ENCODE results near the gene ARMH1. TPM values are rescaled to one million over a fixed set of nuclear protein-coding genes. Genes with fewer than 3 reads are reported as not detected.
"Not testable (repeated sequence)": the region's sequence is repeated elsewhere in the genome, so short reads cannot be mapped to it uniquely, and the experiment has no call there.

The ARMH1 gene
- total RNA-seq, 4 donors from 2014 or later, result 0.40 to 2.5 (median 0.96) TPM; not detected in 1

DNA sequence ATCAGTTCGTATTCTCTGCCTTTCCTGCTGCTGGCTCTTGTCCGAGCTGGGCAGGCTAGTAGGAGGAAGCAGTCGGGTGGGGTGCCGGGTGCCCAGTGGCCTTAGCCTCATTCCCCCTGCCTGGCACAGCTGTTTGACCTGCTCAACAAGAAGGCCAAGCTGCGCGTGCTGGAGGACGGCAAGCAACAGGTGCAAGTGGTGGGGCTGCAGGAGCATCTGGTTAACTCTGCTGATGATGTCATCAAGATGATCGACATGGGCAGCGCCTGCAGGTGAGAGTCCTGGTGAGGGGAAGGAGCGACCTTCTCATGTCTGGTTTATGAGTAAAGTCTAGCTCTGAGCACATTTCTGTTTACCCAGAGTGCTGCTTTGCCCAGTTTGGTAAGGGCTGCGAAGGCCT, 84.6 kb downstream of the ARMH1 start:
- intact Hi-C loops (cut with DNase I; ENCODE audit: low total_unique reads) (no loop called here), in situ Hi-C loops (cut with MboI; ENCODE audit: low pct_ligation_motif_present in 1 of 4, low pct_unique_long_range_greater_than_20kb in 1 of 4, low sequenced_read_pairs in 3 of 4) (no loop called here)
- Histone ChIP-seq H3K36me3 (no peaks in the 10 kb centered on the region), H3K27me3 (no peaks in the 10 kb centered on the region), H3K9me3 (no peaks in the 10 kb centered on the region), H3K4me3 (no peak overlapping the region), H3K27ac (no peak overlapping the region), H3K4me1 (no peaks in the 10 kb centered on the region)
- no peak for DNase-seq
- TF ChIP-seq EP300 (IDR thresholded peaks at IDR 0.05; ENCODE audit: low read depth), result no peak
- TF ChIP-seq POLR2A (IDR thresholded peaks at IDR 0.05), result no peak
- no peak for TF ChIP-seq POLR2AphosphoS5 (IDR thresholded peaks at IDR 0.05)
- TF ChIP-seq, protein P1, sequence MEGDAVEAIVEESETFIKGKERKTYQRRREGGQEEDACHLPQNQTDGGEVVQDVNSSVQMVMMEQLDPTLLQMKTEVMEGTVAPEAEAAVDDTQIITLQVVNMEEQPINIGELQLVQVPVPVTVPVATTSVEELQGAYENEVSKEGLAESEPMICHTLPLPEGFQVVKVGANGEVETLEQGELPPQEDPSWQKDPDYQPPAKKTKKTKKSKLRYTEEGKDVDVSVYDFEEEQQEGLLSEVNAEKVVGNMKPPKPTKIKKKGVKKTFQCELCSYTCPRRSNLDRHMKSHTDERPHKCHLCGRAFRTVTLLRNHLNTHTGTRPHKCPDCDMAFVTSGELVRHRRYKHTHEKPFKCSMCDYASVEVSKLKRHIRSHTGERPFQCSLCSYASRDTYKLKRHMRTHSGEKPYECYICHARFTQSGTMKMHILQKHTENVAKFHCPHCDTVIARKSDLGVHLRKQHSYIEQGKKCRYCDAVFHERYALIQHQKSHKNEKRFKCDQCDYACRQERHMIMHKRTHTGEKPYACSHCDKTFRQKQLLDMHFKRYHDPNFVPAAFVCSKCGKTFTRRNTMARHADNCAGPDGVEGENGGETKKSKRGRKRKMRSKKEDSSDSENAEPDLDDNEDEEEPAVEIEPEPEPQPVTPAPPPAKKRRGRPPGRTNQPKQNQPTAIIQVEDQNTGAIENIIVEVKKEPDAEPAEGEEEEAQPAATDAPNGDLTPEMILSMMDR (IDR thresholded peaks at IDR 0.05), result no peak
- 0 to 90% methylated on average over 1 to 11 of the region's 11 CpGs for WGBS, 2 donors (ENCODE audit: low coverage in 1 of 2)

- in situ Hi-C loops (cut with MboI; ENCODE audit: low pct_ligation_motif_present in 1 of 4, low pct_unique_long_range_greater_than_20kb in 1 of 4, low sequenced_read_pairs in 3 of 4) (no loop called here), intact Hi-C loops (cut with DNase I; ENCODE audit: low total_unique reads) (loop anchor here (1.0 kb wide), 1 partner anchor 27 kb away; the partner anchor contains the start of gene BEST4)
- H3K4me1 ChIP-seq, result no peaks in the 10 kb centered on the region
These were observed 86.4 kb downstream of the ARMH1 start for GRCh38 chr1:44760876-44761275.

DNA sequence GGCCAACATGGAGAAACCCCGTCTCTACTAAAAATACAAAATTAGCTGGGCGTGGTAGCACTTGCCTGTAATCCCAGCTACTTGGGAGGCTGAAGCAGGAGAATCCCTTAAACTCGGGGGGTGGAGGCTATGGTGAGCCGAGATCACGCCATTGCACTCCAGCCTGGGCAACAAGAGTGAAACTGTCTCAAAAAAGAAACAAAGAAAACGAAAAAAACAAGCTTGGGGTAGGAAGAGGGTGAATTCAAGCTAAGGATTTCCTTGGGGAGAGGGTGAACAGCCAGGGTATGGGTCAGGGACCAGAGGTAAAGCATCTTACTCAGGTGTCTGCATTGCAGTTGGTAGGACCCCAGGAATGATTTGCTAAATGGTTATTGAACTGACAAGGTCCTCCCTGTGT, 91.9 kb downstream of the ARMH1 start:
- intact Hi-C loops (cut with DNase I; ENCODE audit: low total_unique reads); H3K4me1 ChIP-seq; H3K4me3 ChIP-seq; H3K27me3 ChIP-seq; DNase-seq; H3K27ac ChIP-seq; H3K36me3 ChIP-seq; H3K9me3 ChIP-seq; in situ Hi-C loops (cut with MboI; ENCODE audit: low pct_ligation_motif_present in 1 of 4, low pct_unique_long_range_greater_than_20kb in 1 of 4, low sequenced_read_pairs in 3 of 4): not testable (repeated sequence)
- 94% methylated on average over 6 of the region's 6 CpGs; no CpG with 5 or more reads in 1 of the 2 donors for WGBS, 2 donors (ENCODE audit: low coverage in 1 of 2)

More at GRCh38 chr1:44760876-44761275, 86.4 kb downstream of the ARMH1 start:
- 90% methylated on average over 3 of the region's 3 CpGs; no CpG with 5 or more reads in 1 of the 2 donors for WGBS, 2 donors (ENCODE audit: low coverage in 1 of 2)
- H3K36me3 ChIP-seq, result no peaks in the 10 kb centered on the region
- H3K27ac ChIP-seq, result no peak overlapping the region
- no peaks in the 10 kb centered on the region for H3K27me3 ChIP-seq
- TF ChIP-seq POLR2A (IDR thresholded peaks at IDR 0.05) (no peak), POLR2AphosphoS5 (IDR thresholded peaks at IDR 0.05) (no peak), EP300 (IDR thresholded peaks at IDR 0.05; ENCODE audit: low read depth) (no peak)
- TF ChIP-seq, protein P1 (IDR thresholded peaks at IDR 0.05), result no peak
- H3K4me3 ChIP-seq, result no peak overlapping the region
- H3K9me3 ChIP-seq, result no peaks in the 10 kb centered on the region
- DNase-seq, result no peak

Small RNAs within 50 kb of the gene (small RNA-seq; reads per million reads assigned to genes)
- gene RNU5D-1 (2.1 to 12.9 (median 4.0) reads per million in 4 donors), gene RNU5F-1 (0.18 to 1.1 (median 0.66) reads per million in 4 donors)

Other genes with a start within 250 kb of the ARMH1 start
- gene TMEM53, start 233 bp upstream of the ARMH1 start, total RNA-seq, result 10 to 100 TPM; 14.2 to 40.8 (median 22.9) TPM
- not detected for gene RNU5D-1, start 56.5 kb downstream of the ARMH1 start, total RNA-seq
- 1 to 10 TPM in 2 of 4 donors, under 1 TPM in 1, not detected in 1; 0.95 to 8.0 (median 1.9) TPM for gene KIF2C, start 65.1 kb downstream of the ARMH1 start, total RNA-seq
- gene RPS8, start 100.8 kb downstream of the ARMH1 start, total RNA-seq, result 1,000 to 10,000 TPM in 3 of 4 donors, 100 to 1,000 TPM in 1; 505 to 1,630 (median 1,282) TPM
- 100 to 1,000 TPM in 2 of 4 donors, 10 to 100 TPM in 2; 48.8 to 208 (median 92.3) TPM for gene BEST4, start 113.5 kb downstream of the ARMH1 start, total RNA-seq
- 10 to 100 TPM; 12.4 to 87.2 (median 16.3) TPM for gene PLK3, start 125.7 kb downstream of the ARMH1 start, total RNA-seq
- gene DYNLT4, start 132.6 kb downstream of the ARMH1 start, total RNA-seq, result 1 to 10 TPM in 1 of 4 donors, not detected in 3; 1.4 TPM
- 10 to 100 TPM in 1 of 4 donors, 1 to 10 TPM in 3; 1.5 to 22.1 (median 3.7) TPM for gene BTBD19, start 133.8 kb downstream of the ARMH1 start, total RNA-seq
- 1 to 10 TPM in 1 of 4 donors, under 1 TPM in 2, not detected in 1; 0.14 to 1.2 (median 0.64) TPM for gene PTCH2, start 168.5 kb downstream of the ARMH1 start, total RNA-seq

Measured in transverse colon (tissue), 4 donors.